ENCODE data around the gene NRIP1.

DNA sequence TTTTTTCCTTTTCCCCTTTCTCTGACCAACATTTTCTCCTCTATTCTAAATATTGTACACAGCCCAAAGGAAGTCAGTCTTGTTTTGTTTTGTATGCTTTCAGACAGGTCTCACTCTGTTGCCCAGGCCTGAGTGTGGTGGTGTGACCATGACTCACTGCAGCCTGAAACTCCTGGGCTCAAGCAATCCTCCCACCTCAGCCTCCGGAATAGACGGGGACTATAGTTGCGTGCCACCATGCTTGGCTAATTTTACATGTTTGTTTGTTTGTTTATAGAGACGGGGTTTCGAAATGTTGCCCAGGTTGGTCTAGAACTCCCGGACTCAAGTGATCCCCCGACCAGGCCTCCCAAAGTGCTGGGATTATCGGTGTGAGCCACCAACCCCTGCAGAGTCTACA is 72.8 kb downstream of the NRIP1 start:
- TF ChIP-seq, protein P1, sequence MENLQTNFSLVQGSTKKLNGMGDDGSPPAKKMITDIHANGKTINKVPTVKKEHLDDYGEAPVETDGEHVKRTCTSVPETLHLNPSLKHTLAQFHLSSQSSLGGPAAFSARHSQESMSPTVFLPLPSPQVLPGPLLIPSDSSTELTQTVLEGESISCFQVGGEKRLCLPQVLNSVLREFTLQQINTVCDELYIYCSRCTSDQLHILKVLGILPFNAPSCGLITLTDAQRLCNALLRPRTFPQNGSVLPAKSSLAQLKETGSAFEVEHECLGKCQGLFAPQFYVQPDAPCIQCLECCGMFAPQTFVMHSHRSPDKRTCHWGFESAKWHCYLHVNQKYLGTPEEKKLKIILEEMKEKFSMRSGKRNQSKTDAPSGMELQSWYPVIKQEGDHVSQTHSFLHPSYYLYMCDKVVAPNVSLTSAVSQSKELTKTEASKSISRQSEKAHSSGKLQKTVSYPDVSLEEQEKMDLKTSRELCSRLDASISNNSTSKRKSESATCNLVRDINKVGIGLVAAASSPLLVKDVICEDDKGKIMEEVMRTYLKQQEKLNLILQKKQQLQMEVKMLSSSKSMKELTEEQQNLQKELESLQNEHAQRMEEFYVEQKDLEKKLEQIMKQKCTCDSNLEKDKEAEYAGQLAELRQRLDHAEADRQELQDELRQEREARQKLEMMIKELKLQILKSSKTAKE (IDR thresholded peaks at IDR 0.05; ENCODE audit: low read depth, poor library complexity, severe bottlenecking): no peak
- TF ChIP-seq, protein P2, sequence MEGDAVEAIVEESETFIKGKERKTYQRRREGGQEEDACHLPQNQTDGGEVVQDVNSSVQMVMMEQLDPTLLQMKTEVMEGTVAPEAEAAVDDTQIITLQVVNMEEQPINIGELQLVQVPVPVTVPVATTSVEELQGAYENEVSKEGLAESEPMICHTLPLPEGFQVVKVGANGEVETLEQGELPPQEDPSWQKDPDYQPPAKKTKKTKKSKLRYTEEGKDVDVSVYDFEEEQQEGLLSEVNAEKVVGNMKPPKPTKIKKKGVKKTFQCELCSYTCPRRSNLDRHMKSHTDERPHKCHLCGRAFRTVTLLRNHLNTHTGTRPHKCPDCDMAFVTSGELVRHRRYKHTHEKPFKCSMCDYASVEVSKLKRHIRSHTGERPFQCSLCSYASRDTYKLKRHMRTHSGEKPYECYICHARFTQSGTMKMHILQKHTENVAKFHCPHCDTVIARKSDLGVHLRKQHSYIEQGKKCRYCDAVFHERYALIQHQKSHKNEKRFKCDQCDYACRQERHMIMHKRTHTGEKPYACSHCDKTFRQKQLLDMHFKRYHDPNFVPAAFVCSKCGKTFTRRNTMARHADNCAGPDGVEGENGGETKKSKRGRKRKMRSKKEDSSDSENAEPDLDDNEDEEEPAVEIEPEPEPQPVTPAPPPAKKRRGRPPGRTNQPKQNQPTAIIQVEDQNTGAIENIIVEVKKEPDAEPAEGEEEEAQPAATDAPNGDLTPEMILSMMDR (IDR thresholded peaks at IDR 0.05 in 2 of 3, conservative IDR thresholded peaks at IDR 0.05 in 1 of 3; ENCODE audit: control insufficient read depth in 2 of 3, extremely low read depth in 1 of 3, insufficient read depth in 1 of 3, low read depth in 3 of 3, low read length in 3 of 3): no peak
- TF ChIP-seq ZNF274 (IDR thresholded peaks at IDR 0.05; ENCODE audit: insufficient read depth, insufficient read length) (no peak), CREM (IDR thresholded peaks at IDR 0.05; ENCODE audit: low read depth) (no peak), ZNF384 (IDR thresholded peaks at IDR 0.05; ENCODE audit: borderline replicate concordance, low read depth, low read length) (no peak), SIX5 (IDR thresholded peaks at IDR 0.05; ENCODE audit: low read depth, low read length, severe bottlenecking) (no peak), ZBED1 (IDR thresholded peaks at IDR 0.05; ENCODE audit: borderline replicate concordance) (no peak), RAD21 (IDR thresholded peaks at IDR 0.05; ENCODE audit: insufficient read depth, low read depth, low read length) (no peak), POU2F2 (IDR thresholded peaks at IDR 0.05; ENCODE audit: borderline replicate concordance, low read depth, low read length) (no peak)
- TF ChIP-seq, protein P3, sequence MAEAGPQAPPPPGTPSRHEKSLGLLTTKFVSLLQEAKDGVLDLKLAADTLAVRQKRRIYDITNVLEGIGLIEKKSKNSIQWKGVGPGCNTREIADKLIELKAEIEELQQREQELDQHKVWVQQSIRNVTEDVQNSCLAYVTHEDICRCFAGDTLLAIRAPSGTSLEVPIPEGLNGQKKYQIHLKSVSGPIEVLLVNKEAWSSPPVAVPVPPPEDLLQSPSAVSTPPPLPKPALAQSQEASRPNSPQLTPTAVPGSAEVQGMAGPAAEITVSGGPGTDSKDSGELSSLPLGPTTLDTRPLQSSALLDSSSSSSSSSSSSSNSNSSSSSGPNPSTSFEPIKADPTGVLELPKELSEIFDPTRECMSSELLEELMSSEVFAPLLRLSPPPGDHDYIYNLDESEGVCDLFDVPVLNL (IDR thresholded peaks at IDR 0.05; ENCODE audit: low read depth, low read length): no peak

Data from GM12878 (cell line).